ENCODE data around the gene RNF223.

DNA sequence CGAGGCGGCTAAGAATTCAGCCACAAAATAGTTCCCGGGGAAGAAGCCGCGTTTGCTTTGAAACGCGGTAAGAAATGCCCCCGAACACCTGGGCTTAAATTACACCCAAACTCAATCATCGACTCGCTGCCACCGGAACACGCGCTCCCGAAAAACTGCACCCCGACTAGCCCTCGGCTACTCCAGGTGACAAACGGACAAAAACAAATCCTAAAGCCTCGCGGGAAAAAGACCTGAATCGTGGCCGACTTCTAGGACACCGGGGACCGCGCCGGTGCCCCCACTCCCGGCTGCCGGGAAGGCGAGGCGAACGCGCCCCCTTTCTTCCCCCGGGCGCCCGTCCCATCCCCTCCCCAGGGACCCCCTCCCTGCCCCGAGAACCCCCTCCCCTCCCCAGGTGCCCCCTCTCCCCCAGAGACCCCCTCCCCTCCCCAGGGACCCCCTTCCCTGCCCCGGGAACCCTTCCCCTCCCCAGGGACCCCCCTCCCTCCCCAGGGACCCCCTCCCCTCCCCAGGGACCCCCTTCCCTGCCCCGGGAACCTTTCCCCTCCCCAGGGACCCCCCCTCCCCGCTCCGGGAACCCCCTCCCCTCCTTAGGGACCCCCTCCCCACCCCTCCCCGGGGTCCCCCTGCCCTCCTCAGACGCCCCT, 41.2 kb upstream of the RNF223 start:
- no peak for TF ChIP-seq POLR2A (IDR thresholded peaks at IDR 0.05)
- TF ChIP-seq, protein P1, sequence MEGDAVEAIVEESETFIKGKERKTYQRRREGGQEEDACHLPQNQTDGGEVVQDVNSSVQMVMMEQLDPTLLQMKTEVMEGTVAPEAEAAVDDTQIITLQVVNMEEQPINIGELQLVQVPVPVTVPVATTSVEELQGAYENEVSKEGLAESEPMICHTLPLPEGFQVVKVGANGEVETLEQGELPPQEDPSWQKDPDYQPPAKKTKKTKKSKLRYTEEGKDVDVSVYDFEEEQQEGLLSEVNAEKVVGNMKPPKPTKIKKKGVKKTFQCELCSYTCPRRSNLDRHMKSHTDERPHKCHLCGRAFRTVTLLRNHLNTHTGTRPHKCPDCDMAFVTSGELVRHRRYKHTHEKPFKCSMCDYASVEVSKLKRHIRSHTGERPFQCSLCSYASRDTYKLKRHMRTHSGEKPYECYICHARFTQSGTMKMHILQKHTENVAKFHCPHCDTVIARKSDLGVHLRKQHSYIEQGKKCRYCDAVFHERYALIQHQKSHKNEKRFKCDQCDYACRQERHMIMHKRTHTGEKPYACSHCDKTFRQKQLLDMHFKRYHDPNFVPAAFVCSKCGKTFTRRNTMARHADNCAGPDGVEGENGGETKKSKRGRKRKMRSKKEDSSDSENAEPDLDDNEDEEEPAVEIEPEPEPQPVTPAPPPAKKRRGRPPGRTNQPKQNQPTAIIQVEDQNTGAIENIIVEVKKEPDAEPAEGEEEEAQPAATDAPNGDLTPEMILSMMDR (IDR thresholded peaks at IDR 0.05), result no peak
